Caco-2 (cell line): Measurements from ENCODE around the gene FPGS. TPM values are rescaled to one million over a fixed set of nuclear protein-coding genes. Genes with fewer than 3 reads are reported as not detected.

ENCODE experiments used
- BruUV-seq: library from RNA; stranded (reverse); fragments of 400-500 nt; replicated peaks from 2 replicates; lab custom pipeline; 2021; lab: Mats Ljungman, UMichigan
- CTCF ChIA-PET: fragments of 300-600 bp; sonication (Branson Sonifier 250); formaldehyde crosslinking; loops from one replicate; lab custom pipeline; 2022; ENCODE audit warnings: antibody characterized with exemption; lab: Charles Lee
- POLR2A ChIA-PET: fragments of 300-600 bp; sonication (Branson Sonifier 250); formaldehyde crosslinking; loops from one replicate; lab custom pipeline; 2022; ENCODE audit warnings: antibody characterized with exemption; lab: Charles Lee
- DNase-seq, 2 experiments: peaks; one replicate each; pipeline versions ENCODE4 v3.0.0 to v3.0.0-alpha.2; 2020 to 2022
- H3K27me3 ChIP-seq: replicated peaks from 2 replicates; pipeline ENCODE4 v1.6.0; 2011; ENCODE audit warnings: low read length; ENCODE audit not compliant: control insufficient read depth, insufficient read depth
- H3K36me3 ChIP-seq: 2 replicates; pipeline ENCODE4 v1.5.1; 2011; ENCODE audit warnings: low read length; ENCODE audit not compliant: control insufficient read depth, insufficient read depth
- H3K4me1 ChIP-seq: fragments of 250-450 bp; sonication (Bioruptor Pico); 2 replicates; pipeline ENCODE4 v1.5.1; 2020; ENCODE audit warnings: mild to moderate bottlenecking
- H3K4me3 ChIP-seq: 2 replicates; pipeline ENCODE4 v1.5.1; 2011; ENCODE audit warnings: low read depth, mild to moderate bottlenecking, control low read depth, low read length
- H3K9me3 ChIP-seq: fragments of 250-450 bp; sonication (Bioruptor Pico); 2 replicates; pipeline ENCODE4 v1.5.1; 2020; ENCODE audit warnings: mild to moderate bottlenecking, moderate library complexity
- H3K27ac Mint-ChIP-seq: one replicate; pipeline ENCODE4 v1.8.0; 2022; ENCODE audit warnings: mixed read lengths; ENCODE audit not compliant: unreplicated experiment
- H3K27me3 Mint-ChIP-seq: one replicate; pipeline ENCODE4 v1.8.0; 2022; ENCODE audit warnings: mixed read lengths; ENCODE audit not compliant: insufficient read depth, unreplicated experiment
- H3K36me3 Mint-ChIP-seq: one replicate; pipeline ENCODE4 v1.8.0; 2022; ENCODE audit warnings: mild to moderate bottlenecking, mixed read lengths; ENCODE audit not compliant: insufficient read depth, unreplicated experiment
- H3K4me1 Mint-ChIP-seq: one replicate; pipeline ENCODE4 v1.8.0; 2022; ENCODE audit warnings: low read depth, mixed read lengths; ENCODE audit not compliant: unreplicated experiment
- H3K4me3 Mint-ChIP-seq: one replicate; pipeline ENCODE4 v1.8.0; 2022; ENCODE audit warnings: mild to moderate bottlenecking, moderate library complexity, mixed read lengths; ENCODE audit not compliant: unreplicated experiment
- H3K9me3 Mint-ChIP-seq: one replicate; pipeline ENCODE4 v1.8.0; 2022; ENCODE audit warnings: mixed read lengths; ENCODE audit not compliant: unreplicated experiment
- CTCF ChIP-seq, 2 experiments: fragments of 200-600 bp in 1 of 2; IDR thresholded peaks; 1 replicate in 1 of 2; 2 replicates in 1 of 2; pipeline versions ENCODE4 v1.5.1 to v1.8.0; 2011 to 2022; ENCODE audit warnings: antibody characterized with exemption in 1 of 2, control low read depth in 1 of 2, inconsistent platforms in 1 of 2, low read depth in 1 of 2, low read length in 1 of 2, mild to moderate bottlenecking in 1 of 2, moderate library complexity in 1 of 2; ENCODE audit not compliant: insufficient read depth in 1 of 2, severe bottlenecking in 1 of 2, unreplicated experiment in 1 of 2
- intact Hi-C: fragments of 100-400 bp; cut with micrococcal nuclease; formaldehyde crosslinking; loops from one replicate; pipeline ENCODE4 v1.10.0; 2022; ENCODE audit not compliant: unreplicated experiment
- total RNA-seq: library from RNA; stranded (reverse); gene quantifications from 2 replicates; pipeline ENCODE4 v1.2.3, GENCODE V29; 2022

Gene FPGS
- total RNA-seq, 1 experiment from 2014 or later: 54.4 TPM

DNA sequence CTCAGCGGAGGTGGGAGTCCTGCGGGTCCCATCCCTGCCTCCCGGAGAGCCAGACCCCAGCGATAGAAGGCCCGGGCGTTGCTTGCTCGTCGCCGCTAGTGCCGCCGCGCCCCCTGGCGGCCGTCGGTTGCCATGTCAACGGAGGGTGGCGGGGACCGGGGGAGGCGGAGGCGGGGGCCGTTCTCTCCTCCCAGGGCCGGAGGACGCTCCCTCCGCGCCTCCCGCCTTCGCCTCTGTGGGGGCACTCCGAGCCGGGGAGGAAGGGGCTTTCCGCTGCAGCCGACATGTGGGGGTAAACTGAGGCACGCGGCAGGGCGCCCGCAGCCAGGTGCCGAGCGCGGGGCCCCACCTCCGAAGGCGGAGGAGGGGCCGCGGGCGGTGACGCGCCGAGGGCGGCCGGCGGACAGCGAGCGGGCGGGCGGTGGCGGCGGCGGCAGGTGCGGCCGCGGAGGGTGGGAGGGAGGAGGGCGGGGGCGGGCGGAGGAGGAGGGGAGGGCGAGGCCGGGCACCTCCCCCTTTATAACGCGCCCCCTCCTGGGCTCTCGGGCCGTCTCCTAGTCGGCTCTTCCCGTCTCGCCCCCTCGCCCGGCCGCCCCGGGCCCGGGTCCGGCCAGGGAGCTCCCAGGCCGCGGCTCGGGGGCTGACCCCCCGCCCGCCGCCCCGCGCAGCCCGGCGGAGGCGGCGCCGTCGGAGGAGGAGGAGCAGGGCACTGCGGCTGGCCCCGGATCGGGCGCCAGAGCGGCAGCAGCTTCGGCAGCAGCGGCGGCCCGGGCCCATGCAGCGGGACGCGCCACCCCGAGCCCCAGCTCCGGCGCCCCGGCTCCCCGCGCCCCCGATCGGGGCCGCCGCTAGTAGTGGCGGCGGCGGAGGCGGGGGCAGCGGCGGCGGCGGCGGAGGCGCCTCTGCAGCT is 17.4 kb upstream of the FPGS start:
- peak; percentile 87 to 91 for DNase-seq
- no TSS peak for BruUV-seq
- no peaks in the 10 kb centered on the region for H3K4me1 ChIP-seq
- ChIA-PET POLR2A (interaction anchor here (0.6 to 1.0 kb wide), 6 partner anchors 14 to 1063 kb away, joined by 3 to 10 read pairs (median 4); partner anchors contain the start of genes FPGS and TOR2A), CTCF (interaction anchor here (0.6 to 2.4 kb wide), 13 partner anchors 9 to 1911 kb away, joined by 3 to 30 read pairs (median 4); partner anchors contain the start of genes STXBP1 and TOR2A)
- no peaks in the 10 kb centered on the region for H3K9me3 ChIP-seq
- Mint-ChIP-seq H3K9me3 (no peaks in the 10 kb centered on the region), H3K36me3 (peaks cover 46% of the 10 kb centered on the region), H3K4me1 (no peaks in the 10 kb centered on the region), H3K27me3 (no peaks in the 10 kb centered on the region), H3K27ac (peak overlapping the region; percentile 71), H3K4me3 (peak overlapping the region; percentile 98)
- intact Hi-C loops: loop anchor here (1.0 to 10.0 kb wide), 5 partner anchors 14 to 280 kb away; partner anchors contain the start of genes ST6GALNAC4 and TOR2A
- peak; percentile 91 to 92 for TF ChIP-seq CTCF (IDR thresholded peaks at IDR 0.05; ENCODE audit: insufficient read depth in 1 of 2, low read depth in 1 of 2, low read length in 1 of 2, severe bottlenecking in 1 of 2, unreplicated experiment in 1 of 2)
- peak overlapping the region; percentile 94 for H3K4me3 ChIP-seq
- peaks cover 6% of the 10 kb centered on the region; the same call in 1 of the 2 replicates for H3K36me3 ChIP-seq
- no peaks in the 10 kb centered on the region for H3K27me3 ChIP-seq

DNA sequence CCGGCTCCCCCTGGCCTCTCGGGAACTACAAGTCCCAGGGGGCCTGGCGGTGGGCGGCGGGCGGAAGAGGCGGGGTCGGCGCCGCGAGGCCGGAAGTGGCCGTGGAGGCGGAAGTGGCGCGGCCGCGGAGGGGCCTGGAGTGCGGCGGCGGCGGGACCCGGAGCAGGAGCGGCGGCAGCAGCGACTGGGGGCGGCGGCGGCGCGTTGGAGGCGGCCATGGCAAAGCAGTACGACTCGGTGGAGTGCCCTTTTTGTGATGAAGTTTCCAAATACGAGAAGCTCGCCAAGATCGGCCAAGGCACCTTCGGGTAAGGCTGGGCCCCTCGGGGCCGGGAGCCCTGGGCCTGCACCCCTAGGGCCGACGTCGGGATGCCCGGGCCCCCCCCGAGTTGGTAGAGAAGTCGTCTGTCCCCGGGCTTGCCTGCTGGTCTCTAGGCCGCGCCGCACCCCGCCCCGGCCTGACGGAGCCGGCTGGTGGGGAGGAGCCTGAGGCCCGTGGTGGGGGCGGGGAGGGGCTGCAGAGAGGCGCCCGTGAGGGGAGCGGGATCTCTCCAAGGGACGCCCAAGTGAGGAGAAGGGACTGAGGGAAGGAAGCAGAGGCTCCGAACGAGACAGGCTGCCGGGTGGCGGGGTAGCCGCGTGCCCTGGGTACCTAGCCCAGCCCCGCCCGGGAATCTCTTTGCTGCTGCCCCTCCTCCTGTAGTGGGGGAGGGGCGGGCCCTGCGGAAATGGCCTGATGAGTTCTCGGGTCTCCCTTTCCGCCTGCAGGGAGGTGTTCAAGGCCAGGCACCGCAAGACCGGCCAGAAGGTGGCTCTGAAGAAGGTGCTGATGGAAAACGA is 16.5 kb upstream of the FPGS start, which contains the start of gene CDK9:
CDK9 (plus strand) TSS at position 102 of the 840 bp plus-strand sequence; CDS start at position 217, 115 bp downstream.
- Histone ChIP-seq H3K4me1 (no peaks in the 10 kb centered on the region), H3K27me3 (no peaks in the 10 kb centered on the region), H3K4me3 (peak within 1 kb of the TSS; percentile 94), H3K36me3 (peaks cover 8% of the 10 kb centered on the region), H3K9me3 (no peaks in the 10 kb centered on the region)
- peak; percentile 93 to 95 for DNase-seq
- POLR2A ChIA-PET: interaction anchor here (0.6 to 1.0 kb wide), 6 partner anchors 15 to 1062 kb away, joined by 3 to 10 read pairs (median 4); partner anchors contain the start of genes FPGS and TOR2A
- Mint-ChIP-seq H3K4me1 (no peaks in the 10 kb centered on the region), H3K27me3 (no peaks in the 10 kb centered on the region), H3K27ac (peak within 1 kb of the TSS; percentile 90), H3K4me3 (peak within 1 kb of the TSS; percentile 98), H3K9me3 (no peaks in the 10 kb centered on the region), H3K36me3 (peaks cover 55% of the 10 kb centered on the region)
- no TSS peak for BruUV-seq
- TF ChIP-seq CTCF (IDR thresholded peaks at IDR 0.05; ENCODE audit: insufficient read depth in 1 of 2, low read depth in 1 of 2, low read length in 1 of 2, severe bottlenecking in 1 of 2, unreplicated experiment in 1 of 2): no peak
- CTCF ChIA-PET: interaction anchor here (0.6 to 2.4 kb wide), 8 partner anchors 10 to 576 kb away, joined by 3 to 30 read pairs (median 4); partner anchors contain the start of genes STXBP1 and TOR2A
- intact Hi-C loops: loop anchor here (1.0 to 10.0 kb wide), 6 partner anchors 15 to 281 kb away; partner anchors contain the start of genes ST6GALNAC4 and TOR2A
